Esophagus muscularis mucosa (tissue), 4 donors: ENCODE data around the gene MYCN. TPM values are rescaled to one million over a fixed set of nuclear protein-coding genes. Genes with fewer than 3 reads are reported as not detected.

ENCODE experiments used
- DNase-seq: peaks from one replicate; pipeline ENCODE4 v3.0.0-alpha.2; 2017; ENCODE audit errors: extremely low spot score
- H3K27ac ChIP-seq, 4 donors: fragments of 200-600 bp; sonication (generic); replicated peaks in 1 of 4; 1 replicate in 3 of 4; 2 replicates in 1 of 4; pipeline ENCODE4 v1.5.1; 2016 to 2019; ENCODE audit warnings: mild to moderate bottlenecking in 1 of 4
- H3K27me3 ChIP-seq, 4 donors: fragments of 200-600 bp; sonication (generic); one replicate each; pipeline versions ENCODE4 v1.5.1 to v1.6.0; 2016 to 2019
- H3K36me3 ChIP-seq, 4 donors: fragments of 200-600 bp; sonication (generic); one replicate each; pipeline ENCODE4 v1.5.1; 2016 to 2019
- H3K4me1 ChIP-seq, 4 donors: fragments of 200-600 bp; sonication (generic); one replicate each; pipeline ENCODE4 v1.5.1; 2016 to 2019
- H3K4me3 ChIP-seq, 4 donors: fragments of 200-600 bp; sonication (generic); 1 replicate in 2 of 4; 2 replicates in 2 of 4; pipeline ENCODE4 v1.5.1; 2016 to 2019; ENCODE audit warnings: mild to moderate bottlenecking in 4 of 4, moderate library complexity in 1 of 4
- H3K9me3 ChIP-seq, 4 donors: fragments of 200-600 bp; sonication (generic); 1 replicate in 3 of 4; 2 replicates in 1 of 4; pipeline ENCODE4 v1.5.1; 2016 to 2019
- CTCF ChIP-seq, 3 experiments: fragments of 200-600 bp in 2 of 3; fragments of 450-650 bp in 1 of 3; sonication (generic) in 2 of 3; IDR thresholded peaks; one replicate each; pipeline ENCODE4 v1.5.1; 2017 to 2019; ENCODE audit warnings: antibody characterized with exemption in 3 of 3, mild to moderate bottlenecking in 2 of 3, moderate library complexity in 1 of 3
- EP300 ChIP-seq: sonication (generic); formaldehyde crosslinking; IDR thresholded peaks from one replicate; pipeline ENCODE4 v1.6.1; 2017; ENCODE audit warnings: antibody characterized with exemption
- POLR2A ChIP-seq: fragments of 450-650 bp; IDR thresholded peaks from one replicate; pipeline ENCODE4 v1.6.1; 2017; ENCODE audit warnings: antibody characterized with exemption, moderate library complexity, mild to moderate bottlenecking, low read depth
- POLR2AphosphoS5 ChIP-seq, 2 donors: sonication (generic); formaldehyde crosslinking; IDR thresholded peaks; one replicate each; pipeline ENCODE4 v1.6.1; 2017; ENCODE audit warnings: antibody characterized with exemption in 2 of 2
- WGBS: methylation state at CpG from one replicate; pipeline ENCODE4 v1.1.5; 2018; 5-methylcytosine and 5-hydroxymethylcytosine counted together
- intact Hi-C: fragments of 100-400 bp; cut with DNase I; formaldehyde crosslinking; loops from one replicate; pipeline ENCODE4 v1.15.1; 2023
- total RNA-seq, 4 donors: library from RNA; depleted of rRNA; stranded (reverse); fragments of >200 nt; gene quantifications; one replicate each; pipeline versions ENCODE4 v1.1.0 to v1.2.1, GENCODE V29; 2016

MYCN gene
- total RNA-seq, 4 donors from 2014 or later: 0.83 to 1.2 (median 1.1) TPM

GRCh38 chr2:15985531-15985930, 45.2 kb downstream of the MYCN start:
- WGBS: 94% methylated on average over 7 of the region's 7 CpGs
- TF ChIP-seq CTCF (IDR thresholded peaks at IDR 0.05): no peak
- no peak for TF ChIP-seq EP300
- TF ChIP-seq POLR2A: no peak
- TF ChIP-seq POLR2AphosphoS5 (IDR thresholded peaks at IDR 0.05): no peak
- intact Hi-C loops: no loop called here

GRCh38 chr2:15986068-15986560, 45.8 kb downstream of the MYCN start:
- WGBS: 75% methylated on average over 9 of the region's 9 CpGs
- Histone ChIP-seq H3K9me3 (no peaks in the 10 kb centered on the region), H3K27ac (no peak overlapping the region), H3K27me3 (no peaks in the 10 kb centered on the region), H3K4me3 (no peak overlapping the region), H3K36me3 (no peaks in the 10 kb centered on the region), H3K4me1 (peaks cover 0 to 18% (median 14%) of the 10 kb centered on the region in 4 donors)
- intact Hi-C loops: no loop called here
- no peak for DNase-seq
- TF ChIP-seq POLR2AphosphoS5 (IDR thresholded peaks at IDR 0.05): no peak
- TF ChIP-seq POLR2A: no peak
- TF ChIP-seq EP300: no peak
- TF ChIP-seq CTCF (IDR thresholded peaks at IDR 0.05): no peak

More at GRCh38 chr2:15985531-15985930, 45.2 kb downstream of the MYCN start:
- H3K27ac ChIP-seq: no peak overlapping the region
- no peak overlapping the region for H3K4me3 ChIP-seq
- H3K9me3 ChIP-seq: no peaks in the 10 kb centered on the region
- no peaks in the 10 kb centered on the region for H3K36me3 ChIP-seq
- peaks cover 0 to 18% (median 14%) of the 10 kb centered on the region in 4 donors for H3K4me1 ChIP-seq
- no peak for DNase-seq
- H3K27me3 ChIP-seq: no peaks in the 10 kb centered on the region

- Histone ChIP-seq H3K36me3 (no peaks in the 10 kb centered on the region), H3K27me3 (no peaks in the 10 kb centered on the region), H3K4me3 (no peak overlapping the region), H3K4me1 (peaks cover 0 to 18% (median 14%) of the 10 kb centered on the region in 4 donors), H3K9me3 (no peaks in the 10 kb centered on the region), H3K27ac (no peak overlapping the region)
- intact Hi-C loops: no loop called here
- TF ChIP-seq POLR2AphosphoS5 (IDR thresholded peaks at IDR 0.05) (no peak), CTCF (IDR thresholded peaks at IDR 0.05) (no peak), EP300 (no peak), POLR2A (no peak)
- DNase-seq: no peak
- WGBS: 88% methylated on average over 4 of the region's 4 CpGs
Measured at GRCh38 chr2:15986644-15987043, 46.3 kb downstream of the MYCN start.

- no peaks in the 10 kb centered on the region for H3K9me3 ChIP-seq
- no peaks in the 10 kb centered on the region for H3K36me3 ChIP-seq
- intact Hi-C loops: no loop called here
- peaks cover 0 to 15% (median 12%) of the 10 kb centered on the region in 4 donors for H3K4me1 ChIP-seq
- 71% methylated on average over 5 of the region's 5 CpGs for WGBS
- no peak for TF ChIP-seq EP300
- no peak for TF ChIP-seq POLR2A
- no peak for TF ChIP-seq POLR2AphosphoS5 (IDR thresholded peaks at IDR 0.05)
- TF ChIP-seq CTCF (IDR thresholded peaks at IDR 0.05): no peak
- no peaks in the 10 kb centered on the region for H3K27me3 ChIP-seq
- DNase-seq: no peak
- no peak overlapping the region for H3K4me3 ChIP-seq
- no peak overlapping the region for H3K27ac ChIP-seq
Measured at GRCh38 chr2:15988733-15989132, 48.4 kb downstream of the MYCN start.

- no peak overlapping the region for H3K4me3 ChIP-seq
- H3K4me1 ChIP-seq: peaks cover 0 to 7% (median 4%) of the 10 kb centered on the region in 4 donors
- no peak for DNase-seq
- intact Hi-C loops: no loop called here
- no peak overlapping the region for H3K27ac ChIP-seq
- 65% methylated on average over 7 of the region's 7 CpGs for WGBS
- H3K27me3 ChIP-seq: no peaks in the 10 kb centered on the region
- no peaks in the 10 kb centered on the region for H3K36me3 ChIP-seq
- no peaks in the 10 kb centered on the region for H3K9me3 ChIP-seq
- TF ChIP-seq EP300: no peak
- no peak for TF ChIP-seq CTCF (IDR thresholded peaks at IDR 0.05)
- no peak for TF ChIP-seq POLR2A
- TF ChIP-seq POLR2AphosphoS5 (IDR thresholded peaks at IDR 0.05): no peak
Measured at GRCh38 chr2:15989559-15989958, 49.2 kb downstream of the MYCN start.
